GM18498 (cell line): ENCODE measurements around the gene SEMA4C.

Source experiments
- ATAC-seq: cut with Tn5 transposase; IDR thresholded peaks from one replicate; pipeline ENCODE4 v1.9.1; 2021; ENCODE audit warnings: mild to moderate bottlenecking, moderate library complexity; ENCODE audit not compliant: unreplicated experiment

The SEMA4C gene

DNA sequence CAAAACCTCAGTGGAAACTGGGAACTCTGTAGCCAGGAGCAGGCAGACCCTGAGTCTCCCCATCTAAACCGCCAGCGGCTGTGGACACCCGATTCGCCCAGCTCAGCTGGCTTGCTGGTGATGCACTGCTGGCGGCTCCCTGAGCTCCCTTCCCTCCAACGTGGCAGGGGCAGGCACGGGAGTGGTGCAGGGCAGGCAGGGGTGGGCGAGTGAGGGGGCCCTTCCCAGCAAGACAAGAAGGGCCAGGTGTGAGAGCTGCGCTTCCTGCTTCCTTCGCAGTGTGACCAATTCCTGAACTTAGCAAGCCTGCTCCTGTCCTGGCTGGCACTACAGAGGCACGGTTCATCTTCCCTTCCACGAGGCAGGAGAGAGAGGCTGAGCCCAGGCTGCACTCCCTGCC is 12.3 kb upstream of the SEMA4C start:
- no peak for ATAC-seq

DNA sequence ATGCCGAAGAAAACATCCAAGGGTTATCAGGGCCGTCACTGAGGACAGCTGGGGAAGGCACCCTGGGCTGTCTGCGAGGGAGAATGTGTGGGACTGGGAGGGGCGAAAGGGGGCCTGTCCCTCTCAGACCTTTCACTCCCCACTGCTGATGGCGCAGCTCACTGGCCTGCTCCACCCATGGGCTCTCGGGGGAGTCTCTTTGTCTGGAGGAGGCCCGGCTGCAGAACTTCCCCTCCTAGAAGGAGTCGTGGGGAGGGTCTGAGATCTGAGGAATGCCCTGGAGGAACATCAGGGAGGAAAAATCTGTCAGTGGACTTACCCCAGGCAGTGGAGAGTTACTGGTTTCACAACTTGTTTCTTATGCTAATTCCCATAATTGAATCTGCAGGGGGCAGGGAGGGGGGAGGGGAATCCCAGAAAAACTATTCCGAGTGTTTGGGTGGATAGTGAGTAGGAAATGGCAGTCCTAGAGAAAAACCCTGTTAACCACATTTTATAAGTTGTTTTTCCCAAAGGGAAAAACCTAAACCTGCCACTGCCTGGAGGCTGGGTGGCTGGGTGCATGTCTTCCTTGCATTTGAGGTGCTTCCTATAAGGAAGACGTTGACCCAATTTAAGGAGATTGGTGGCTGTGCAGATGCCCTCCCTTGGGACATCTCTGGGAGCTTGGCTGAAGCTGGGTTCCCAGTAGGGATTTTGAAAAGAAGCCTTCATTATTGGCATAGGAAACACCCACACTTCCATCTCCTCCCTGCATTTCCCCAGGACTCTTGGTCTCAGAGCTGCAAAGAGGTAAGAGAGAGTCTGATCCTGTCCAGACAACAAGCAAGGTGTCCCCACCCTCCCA is 11.7 kb upstream of the SEMA4C start:
- ATAC-seq, result no peak

DNA sequence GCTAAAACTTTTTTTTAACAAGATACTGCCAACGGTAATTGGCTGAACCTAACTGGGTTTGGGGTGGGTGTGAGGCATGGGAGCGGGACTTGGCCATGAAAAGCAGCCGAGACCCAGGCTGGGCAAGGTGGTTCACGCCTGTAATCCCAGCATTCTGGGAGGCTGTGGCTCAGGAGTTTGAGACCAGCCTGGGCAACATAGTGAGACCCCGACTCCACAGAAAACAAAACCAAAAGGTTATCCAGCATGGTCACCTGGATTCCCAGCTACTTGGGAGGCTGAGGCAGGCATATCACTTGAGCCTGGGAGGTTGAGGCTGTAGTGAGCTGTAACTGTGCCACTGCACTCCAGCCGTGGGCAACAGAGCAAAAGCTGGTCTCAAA is 11.0 kb upstream of the SEMA4C start:
- ATAC-seq, result no peak

DNA sequence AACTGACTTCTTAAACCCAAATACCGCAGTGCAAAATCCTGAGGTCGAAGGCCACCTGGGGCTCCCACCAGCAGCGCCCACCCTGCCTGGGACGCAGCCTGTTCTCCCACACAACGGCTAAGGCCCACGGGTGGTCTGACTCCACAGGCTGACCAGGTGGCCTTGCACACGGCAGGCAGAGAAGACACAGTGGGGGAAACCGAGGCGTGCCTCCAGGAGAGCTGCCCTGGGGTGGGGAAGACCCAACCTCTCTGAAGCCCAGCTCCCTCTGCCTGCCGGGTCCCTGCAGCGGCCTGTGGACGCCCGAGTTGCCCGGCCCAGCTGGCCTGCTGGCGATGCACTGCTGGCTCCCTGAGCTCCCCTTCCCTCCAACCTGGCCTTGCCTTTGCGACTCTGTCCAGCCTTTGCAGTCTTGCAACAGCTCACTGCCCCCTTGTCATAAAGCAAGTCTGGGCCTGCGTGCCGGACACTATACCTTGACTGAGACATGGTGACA is 9.7 kb upstream of the SEMA4C start:
- no peak for ATAC-seq

DNA sequence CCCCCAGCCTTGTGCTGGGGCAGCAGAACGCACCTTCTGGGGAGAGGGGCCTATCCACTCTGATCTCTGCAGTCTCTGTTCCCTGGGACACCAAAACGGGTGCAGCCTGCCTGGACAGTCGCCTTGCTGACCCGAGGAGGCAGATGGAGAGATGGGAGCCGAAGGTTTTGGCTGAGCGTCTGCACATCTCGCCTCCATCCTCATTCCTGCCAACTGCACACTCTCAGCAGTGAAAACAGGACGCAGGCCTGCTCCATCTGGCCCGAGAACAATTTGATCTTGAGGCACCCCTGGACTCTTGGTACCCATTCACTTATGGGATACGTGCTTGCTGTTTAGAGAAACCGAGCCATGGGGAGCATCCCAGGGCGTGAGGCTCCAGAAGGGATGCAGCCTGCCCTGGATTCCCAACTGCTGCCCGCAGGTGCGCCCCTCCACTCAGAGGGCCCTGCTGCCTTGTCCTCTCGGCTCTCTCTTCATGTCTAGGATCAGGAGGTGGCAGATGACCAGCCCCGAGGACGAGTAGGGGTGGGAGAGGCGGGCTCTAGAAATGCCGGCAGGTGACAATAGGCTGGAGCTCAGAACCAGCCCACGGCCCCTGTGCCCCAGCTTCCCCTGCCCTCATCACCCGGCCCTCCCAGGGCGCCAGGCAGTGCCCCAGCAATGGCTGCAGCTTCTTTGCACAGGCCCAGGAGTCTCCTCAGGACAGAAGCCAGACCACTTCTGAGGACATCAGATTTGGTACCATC is 9.1 kb upstream of the SEMA4C start:
- ATAC-seq, result no peak

DNA sequence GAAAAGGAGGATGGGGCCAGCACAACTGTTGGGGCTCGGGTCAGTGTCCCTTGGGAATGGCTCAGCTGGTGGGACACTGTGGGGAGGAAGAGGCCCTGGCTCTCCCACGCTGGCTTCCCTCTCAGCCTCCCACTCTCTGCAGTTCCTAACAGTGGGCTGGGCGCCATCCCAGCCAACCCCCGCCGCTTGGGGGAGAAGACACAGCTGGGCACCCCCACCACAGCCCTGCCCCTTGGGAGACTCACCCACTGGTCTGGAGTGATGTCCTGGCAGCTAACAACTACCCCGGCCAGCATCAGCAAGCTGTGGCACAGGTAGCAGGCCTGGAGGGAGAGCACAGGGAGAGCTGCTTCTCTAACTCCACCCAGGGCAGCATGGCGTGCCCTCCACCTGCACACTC is 8.3 kb upstream of the SEMA4C start:
- ATAC-seq, result no peak

DNA sequence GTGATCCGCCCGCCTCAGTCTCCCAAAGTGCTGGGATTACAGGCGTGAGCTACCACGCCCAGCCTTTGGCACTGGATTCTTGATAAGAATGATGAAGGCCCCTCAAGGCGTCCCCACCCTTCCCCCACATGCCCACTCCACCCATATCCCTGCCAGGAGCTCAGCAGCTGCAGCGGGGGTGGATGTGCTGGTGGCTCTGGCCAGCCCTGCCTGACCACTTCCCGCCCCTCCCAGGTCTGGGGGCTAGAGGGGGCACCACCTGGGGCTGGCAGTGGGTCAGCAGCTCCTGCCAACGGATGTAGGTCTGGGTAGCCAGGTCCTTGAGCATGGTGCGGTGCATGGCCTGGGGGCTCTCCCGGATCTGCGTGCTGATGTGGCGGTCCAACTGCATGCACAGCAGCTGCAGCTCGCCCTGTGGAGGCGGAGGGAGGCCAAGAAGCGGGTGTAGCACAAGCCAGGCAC is 7.8 kb upstream of the SEMA4C start:
- no peak for ATAC-seq

DNA sequence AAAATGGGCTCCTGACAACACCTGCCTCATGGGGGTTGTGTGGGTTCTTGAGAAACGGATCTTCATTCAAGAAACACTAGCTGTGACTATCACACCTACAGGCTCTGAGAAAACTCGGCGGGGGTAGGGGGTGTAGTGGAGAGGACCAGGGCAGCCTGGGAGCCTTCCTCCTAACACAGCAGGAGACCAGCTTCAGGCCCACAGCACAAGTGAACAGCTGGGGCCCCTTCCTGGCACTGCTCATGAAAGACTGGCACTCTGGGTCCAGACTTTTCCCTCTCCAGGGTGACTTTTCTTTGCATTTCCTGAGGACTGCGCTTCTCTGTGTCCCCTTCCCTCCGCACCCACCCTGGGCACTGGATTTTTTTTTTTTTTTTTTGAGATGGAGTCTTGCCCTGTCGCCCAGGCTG is 7.2 kb upstream of the SEMA4C start:
- no peak for ATAC-seq

DNA sequence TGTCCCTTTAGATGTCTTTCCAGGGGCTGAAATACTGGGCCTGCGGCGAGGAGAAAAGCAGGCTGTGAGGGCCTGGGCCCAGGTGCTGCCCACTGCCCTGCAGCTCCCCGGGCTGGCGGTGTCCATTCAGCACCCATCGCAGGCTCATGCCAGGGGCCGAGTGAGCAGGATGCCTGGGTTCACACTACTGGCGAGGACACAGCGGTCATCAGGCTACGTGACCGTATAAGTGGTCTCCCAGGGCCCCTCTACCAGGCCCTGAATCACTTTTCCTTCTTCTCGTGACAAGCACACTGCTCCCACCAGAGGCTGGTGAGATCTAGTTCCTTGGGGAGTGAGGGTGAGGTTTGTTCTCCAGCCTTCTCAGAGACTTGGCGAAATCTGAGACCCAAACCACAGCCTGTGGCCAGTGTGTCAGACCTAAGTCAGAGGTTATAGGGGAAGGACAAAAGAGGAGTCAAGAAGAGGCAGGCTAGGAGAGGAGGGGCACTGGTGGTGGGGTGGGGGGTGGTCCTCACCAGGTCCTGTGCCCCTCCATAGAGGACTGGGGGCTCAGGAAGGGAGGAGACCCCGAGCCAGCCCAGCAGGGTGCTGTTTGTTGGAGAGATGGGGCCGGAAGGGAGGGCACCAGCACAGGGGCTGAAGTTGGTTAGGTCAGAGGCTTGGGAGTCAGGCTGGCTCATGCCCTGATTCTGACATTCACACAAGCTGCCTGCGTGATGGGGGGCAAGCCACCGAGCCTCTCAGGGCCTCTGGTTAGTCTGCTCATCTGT is 6.6 kb upstream of the SEMA4C start:
- ATAC-seq, result no peak

DNA sequence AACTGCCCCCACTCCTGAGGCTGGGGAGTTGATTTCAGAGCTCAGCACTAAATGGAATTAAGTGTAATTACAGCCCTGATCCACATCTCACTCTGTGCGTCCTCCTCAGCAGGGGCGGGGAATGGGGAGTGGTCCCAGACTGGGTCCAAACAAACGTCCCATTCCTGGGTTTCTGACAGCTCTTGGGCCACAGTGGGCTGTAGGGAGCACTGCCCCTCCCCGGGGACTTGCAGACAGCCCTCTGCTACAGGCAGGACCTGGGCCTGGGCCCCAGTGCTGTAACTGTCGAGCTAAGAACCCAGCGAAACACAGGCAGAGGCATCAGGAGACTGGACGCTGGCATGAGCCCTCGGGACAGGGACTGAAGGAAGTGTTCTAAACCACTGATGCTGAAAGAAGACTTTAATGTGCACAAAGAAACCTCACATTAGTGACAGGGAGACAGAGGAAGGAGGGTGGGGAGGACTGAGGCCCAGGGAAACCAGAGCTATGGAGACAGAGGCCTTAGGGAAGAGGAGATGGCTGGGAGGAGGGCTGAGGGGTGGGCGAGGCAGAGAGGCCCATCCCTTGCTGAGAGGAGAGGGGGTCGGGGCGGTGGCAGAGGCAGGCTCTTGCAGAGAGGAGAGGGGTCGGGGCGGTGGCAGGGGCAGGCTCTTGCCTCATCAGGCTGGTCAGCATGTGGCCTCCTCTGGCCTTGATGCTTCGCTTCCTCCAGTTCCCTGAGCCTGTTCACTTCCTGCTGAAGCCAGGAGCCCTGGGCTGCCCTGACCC is 5.8 kb upstream of the SEMA4C start:
- no peak for ATAC-seq

DNA sequence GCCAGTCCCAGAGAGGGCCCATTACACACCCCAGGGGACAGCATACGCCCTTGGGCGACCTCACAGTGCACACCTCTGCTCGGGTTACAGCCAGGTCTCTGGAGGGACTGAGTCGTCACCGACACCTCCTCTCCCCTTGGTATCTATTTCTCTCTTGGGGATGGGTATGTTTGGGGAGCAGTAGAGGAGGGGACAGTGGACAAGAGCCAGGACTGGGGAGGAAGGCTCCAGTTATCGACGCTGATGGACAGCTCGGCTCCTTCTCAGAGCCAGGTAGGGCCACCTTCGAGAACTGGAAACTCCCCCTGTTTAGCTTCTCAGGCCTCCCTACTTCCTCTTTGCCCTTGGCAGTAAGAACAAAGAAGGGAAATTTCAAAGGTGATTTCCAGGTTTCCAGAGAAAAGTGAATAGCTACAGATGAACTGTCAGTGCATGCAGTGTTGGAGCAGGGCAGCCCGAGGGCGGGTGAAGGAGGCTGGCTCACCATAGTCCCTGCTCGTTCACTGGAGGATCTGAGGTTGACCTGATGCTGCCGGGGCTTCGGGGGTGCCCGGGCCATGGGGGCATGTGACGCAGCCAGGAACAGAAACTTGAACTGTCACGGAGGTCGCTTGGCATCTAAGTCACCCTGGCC is 4.4 kb upstream of the SEMA4C start:
- peak; percentile 67 for ATAC-seq

DNA sequence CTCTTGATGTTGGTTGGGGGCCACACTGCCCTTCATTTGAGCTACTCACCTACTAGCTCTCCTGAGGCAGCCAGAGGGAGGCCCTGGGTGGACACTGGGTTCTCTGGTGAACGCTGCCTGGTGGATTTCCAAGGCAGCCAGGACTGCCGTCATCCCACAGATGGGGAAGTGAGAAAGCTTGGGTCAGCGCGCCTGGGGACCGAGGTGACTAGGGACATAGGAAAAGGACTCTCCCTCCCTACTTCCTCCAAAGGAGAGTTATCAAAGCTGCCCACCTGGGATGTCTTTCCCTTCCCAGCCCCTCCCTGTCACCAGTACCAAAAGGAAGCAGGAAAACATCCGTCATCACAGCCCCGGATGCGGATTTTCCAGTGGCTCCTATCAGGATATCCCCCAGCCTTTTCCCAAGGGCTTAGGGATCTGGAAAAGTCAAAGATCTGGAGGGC is 3.8 kb upstream of the SEMA4C start:
- ATAC-seq, result no peak

DNA sequence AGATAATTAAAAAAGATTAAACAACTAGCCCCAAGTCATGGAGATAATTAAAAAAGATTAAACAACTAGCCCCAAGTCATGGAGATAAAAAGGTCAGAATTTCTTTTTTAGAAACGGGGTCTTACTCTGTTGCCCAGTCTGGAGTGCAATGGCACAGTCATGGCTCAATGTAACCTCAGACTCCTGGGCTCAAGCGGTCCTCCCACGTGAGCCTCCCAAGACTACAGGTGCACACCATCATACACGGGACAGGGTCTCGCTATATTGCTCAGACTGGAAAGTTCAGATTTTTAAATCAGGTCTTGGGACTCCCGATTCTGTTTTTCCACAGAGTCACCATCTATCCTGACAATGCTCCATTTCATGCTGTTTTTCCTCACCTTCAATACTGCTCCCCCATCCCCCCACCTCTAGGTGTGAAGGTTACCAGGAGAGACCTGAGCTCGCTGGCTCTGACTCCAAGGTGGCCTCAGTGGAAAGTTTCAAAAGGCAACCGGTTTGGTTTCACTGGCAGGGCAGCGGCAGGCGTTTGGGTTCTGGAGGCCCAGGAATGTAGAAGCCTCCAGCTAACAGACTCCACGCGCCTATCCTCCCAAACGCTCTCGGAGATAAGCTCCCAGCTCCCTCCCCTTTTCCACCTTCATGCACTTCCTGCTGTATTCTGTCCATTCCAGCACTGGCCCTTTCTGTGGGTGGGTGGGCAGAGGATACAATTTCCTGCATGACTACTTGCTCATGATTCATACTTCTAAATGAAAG is 2.9 kb upstream of the SEMA4C start:
- ATAC-seq, result no peak

DNA sequence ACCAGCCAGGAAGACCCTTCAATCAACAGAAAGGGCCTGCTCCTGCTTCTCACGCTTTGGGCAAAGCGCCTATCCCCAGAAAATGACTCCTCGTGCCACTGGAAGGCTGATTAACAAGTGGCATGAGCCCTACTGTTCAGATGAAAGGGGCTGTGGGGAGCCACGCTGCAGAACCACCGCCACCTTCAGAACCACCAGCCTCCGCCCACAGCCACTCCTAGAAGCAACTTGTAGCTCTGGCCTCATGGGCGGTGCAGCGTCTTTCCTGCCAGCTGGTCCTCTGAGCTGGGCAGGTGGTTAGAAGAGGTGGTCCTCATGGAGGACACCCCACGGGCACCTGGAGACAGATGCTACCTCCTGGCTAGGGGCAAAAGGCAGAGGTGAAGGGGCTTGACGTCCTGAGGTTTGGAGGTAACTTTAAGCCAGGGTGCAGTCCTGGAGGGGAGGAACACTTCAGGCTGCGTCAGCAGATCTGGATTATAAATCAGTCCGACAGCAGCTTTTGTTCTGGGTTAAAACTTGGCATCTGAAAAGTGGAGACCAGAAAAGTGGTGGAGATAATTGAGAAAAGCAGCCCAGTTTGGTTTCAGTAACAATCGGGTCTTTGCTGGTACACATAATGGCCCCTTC is 861 bp upstream of the SEMA4C start:
- ATAC-seq, result no peak

DNA sequence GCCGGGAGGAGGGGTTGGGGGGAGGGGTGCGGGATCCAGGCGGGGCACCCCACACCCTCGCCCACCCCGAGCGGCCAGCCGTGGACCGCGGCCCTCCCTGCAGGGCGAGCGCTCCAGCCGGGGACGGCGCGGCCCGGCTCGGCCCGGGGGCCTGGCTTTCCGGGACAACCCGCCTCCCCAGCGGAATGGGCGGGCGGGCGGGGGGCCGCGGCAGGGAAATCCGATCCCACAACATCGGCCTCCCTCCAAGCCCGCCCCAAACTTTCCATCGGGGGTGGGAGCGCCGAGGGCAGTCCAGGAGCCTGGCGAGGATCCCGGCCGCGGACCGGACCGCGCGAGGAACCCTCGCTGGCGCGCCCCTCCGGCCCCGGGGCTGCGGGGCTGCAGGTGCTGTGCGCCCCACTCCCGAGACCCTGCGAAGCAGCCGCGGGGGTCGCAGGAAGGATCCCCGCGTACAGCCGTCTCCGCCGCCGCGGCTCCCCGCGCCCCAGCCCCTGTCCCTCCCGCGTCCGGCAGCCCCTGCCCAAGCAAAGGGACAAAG is 529 bp downstream of the SEMA4C start:
- no peak for ATAC-seq

DNA sequence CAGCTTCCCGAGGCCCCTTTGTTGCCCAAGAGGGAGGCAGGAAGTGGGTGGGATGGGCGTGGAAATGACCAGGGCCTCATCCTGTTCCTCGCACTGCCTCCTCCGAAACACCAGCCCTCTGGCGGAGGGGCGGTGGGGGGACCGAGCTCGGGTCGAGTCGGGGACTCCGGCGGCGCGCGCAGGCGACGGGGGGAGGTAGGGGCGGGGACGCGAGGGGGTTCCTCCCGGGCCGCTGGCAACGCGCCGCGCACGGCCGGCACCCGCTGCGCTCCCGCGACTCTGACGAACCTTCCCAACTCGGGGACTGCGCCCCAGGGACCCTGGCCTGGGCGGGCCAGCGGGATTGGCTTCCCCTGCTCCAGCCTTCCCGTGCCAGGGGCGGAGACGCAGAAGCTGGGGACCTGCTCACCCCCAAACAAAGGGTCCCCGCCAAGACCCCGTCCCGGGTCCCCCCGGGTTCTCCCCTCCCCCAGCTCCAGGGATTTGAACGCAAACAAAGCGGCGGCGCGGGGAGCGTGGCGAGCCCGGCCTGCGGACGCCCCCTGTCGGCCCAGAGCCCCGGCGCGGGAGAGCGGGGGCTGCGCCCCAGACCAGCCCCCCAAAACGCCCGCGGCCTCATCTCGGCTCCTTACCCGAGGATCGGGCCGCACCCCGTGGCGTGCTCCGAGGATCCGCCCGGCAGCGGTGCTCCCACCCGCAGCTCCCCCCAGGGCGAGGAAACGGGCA is 1.2 kb downstream of the SEMA4C start:
- ATAC-seq, result peak; percentile 53

DNA sequence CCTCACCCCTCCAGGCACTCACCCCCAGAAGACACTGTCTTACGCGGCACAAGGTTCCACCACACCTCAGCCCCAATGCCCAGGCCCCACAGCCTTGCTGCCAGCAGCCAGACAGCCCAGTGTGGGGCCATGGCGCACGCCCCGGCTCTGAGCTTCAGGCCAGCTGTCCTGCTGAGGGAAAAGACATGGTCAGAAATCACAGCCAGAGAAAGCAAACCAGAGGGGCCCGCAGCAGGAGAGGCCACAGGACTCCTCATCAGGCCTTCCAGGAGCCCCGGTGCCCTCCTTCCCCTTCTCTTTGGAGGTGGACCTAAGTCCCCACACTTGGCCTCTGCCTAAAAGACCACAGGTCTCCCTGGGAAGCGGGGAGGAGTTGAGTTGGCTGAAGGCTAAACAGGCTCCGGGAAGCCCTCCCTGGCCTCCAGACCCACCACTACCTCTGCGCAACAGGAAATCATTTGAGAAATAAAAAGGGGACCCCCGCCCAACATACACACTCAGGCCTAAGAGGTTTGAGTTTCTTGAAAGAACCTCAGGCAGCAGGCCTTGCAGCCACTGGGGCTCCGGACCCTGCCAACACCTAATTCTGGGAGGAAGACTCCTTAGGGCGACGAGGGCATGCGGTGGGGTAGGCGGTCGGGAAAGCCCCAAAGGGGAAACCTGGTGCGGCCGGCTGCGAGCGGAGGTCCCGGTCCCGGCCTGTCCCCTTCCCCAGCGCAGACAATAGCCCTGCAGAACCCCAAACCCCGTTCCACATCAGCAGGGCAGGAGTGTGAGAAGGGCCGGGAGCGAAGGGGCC is 1.9 kb downstream of the SEMA4C start:
- peak; percentile 16 for ATAC-seq
